Activated CD4-positive, alpha-beta T cell treated with anti-CD3 and anti-CD28 coated beads for 48 hours (primary cell): Measurements from ENCODE around the gene GTF2H1.
"Not testable (repeated sequence)": the region's sequence is repeated elsewhere in the genome, so short reads cannot be mapped to it uniquely, and the experiment has no call there.

Experiments
- DNase-seq: peaks from one replicate; pipeline ENCODE4 v3.0.0-alpha.2; 2020

The GTF2H1 gene

DNA sequence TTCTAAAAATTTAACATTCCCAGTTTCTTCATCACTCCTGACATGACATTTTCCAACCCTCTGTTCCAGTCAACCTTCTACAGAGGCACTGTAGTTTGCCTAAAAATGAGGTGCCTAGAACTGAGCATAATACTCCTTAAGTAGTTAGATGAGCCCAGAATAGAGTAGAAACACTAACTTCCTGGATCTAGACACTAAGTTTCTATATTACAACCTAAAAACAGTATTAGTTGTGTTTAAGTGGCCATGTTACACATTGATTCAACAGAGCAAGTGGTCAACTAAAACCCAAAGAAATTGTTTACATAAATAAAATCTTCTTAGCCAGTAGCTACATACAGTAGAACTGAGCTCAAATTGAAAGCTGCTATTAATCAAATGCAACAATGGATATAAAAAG, 1.8 kb upstream of the GTF2H1 start:
- DNase-seq = no peak

DNA sequence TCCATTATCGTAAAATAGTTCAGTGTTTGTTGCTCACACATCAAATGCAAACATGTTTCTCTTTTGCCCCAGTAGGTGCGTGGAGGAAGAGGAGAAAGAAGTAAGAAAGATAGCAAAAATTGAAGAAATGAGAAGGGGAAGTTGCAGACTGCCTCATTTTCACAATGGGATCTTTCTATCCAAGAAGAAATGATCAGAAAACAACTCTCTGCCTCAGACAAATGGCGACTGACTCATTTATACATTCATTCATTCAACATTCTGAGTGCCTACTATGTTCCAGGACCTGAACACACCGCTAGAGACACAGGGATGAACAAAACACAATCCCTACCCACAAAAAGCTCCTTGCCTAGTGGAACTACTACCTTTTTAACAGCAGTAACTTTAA, 794 bp upstream of the GTF2H1 start:
- no peak for DNase-seq

DNA sequence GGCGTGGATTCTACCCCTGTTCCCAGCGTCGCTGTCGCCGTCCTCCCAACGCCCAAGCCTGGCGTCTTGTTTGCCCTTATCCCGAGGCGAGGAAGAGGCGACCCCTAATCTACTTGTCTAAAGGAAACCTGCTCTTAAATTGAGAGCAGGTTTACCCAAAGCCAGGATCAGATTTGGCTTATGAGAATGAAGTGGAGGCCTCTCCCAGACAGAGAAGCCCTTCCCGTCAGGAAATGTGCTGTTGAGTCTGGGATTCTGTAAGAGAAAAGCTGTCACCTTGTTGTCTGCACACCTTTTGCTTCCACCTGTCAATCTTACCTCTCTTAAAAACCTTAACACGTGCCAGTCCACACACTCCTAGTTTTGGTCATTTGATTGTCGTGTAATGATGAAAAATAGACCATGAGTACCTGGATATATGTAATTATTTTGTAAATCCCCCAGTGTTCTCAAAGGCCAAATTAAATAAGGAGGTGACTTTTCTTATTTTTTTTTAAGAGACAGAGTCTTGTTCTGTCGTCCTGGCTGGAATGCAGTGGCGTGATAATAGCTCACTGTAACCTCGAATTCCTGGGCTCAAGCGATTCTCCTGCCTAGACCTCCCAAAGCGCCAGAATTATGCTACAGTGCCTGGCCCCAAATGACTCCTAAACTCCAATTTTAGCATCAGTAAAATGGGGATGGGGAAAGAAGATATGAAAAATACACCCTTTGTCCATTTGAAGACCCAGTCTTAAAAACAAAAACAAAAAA, 627 bp downstream of the GTF2H1 start:
- no peak for DNase-seq

DNA sequence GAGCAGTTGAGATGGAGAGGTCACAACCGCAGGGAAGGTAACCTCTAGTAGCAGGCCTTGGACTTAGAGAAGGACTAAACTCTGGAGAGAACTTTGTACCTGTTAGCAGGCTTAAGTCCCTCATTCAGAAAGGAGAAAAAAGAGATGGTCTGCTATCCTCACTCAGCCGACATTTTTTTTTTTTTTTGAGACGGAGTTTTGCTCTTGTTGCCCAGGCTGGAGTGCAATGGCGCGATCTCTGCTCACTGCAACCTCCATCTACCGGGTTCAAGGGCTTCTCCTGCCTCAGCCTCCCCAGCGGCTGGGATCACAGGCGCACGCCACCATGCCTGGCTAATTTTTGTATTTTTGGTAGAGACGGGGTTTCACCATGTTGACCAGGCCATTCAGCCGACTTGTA, 1.5 kb downstream of the GTF2H1 start:
- DNase-seq = not testable (repeated sequence)

DNA sequence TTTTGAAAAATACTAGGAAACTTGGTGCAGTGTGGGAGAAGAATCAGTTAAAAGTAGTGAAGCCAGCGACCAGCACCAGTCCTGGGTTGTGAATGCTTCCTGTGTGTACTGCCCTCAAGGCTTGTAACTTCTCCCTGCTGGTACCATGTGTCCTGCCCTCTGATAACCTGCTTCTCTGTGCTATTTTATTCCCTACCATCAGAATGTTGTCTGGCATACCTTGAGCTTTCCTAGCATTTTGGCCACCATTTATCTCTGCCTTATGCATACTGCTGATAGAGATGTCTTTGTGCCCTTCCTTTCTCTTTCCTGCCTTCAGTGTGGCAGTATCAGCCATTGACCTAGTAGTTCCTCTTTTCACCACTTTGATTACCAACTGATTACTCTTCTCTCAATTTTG, 2.0 kb downstream of the GTF2H1 start:
- no peak for DNase-seq

DNA sequence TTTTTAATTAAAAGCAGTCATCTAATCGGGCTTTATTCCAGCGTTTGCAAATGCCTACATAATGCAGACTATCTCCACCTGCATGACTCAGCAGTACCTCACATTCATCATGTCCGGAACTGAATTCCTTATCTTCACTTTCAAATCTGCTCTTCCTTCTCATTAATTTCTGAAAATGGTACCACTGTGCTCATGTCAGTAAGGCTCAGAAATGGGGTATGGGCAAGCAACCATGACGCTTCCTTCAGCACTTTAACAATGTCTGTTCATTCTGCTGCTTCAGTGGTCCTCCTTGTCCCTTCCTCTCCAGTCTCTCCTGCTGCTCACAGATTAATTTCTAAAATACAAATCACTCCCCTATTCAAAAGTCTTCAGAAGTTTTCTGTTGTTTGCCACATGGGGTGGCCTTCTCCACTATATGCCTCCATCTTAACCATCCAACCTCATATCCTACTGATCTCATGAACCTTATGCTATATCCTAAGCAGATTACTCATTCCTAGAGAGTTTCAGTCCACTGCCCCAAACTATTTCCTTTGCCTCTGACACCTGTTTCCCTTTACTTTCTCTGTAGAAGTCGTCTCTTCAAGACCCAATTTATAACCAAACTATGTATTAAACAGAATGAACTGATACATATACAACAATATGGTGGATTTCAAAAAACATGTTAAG, 7.0 kb downstream of the GTF2H1 start:
- no peak for DNase-seq

DNA sequence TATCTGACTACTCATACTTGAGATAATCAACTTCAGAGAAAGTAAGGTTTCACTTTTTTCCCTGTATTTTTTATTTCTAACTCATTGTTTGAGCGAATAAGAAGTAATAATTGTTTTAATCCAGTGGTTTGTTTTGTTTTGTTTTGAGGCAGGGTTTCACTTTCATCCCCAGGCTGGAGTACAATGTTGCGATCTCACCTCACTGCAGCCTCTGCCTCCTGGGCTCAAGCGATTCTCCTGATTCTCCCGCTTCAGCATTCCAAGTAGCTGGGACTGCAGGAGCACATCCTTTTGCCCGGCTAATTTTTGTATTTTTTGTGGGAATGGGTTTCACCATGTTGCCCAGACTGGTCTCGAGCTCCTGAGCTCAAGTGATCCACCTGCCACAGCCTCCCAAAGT, 8.6 kb downstream of the GTF2H1 start:
- DNase-seq = no peak

DNA sequence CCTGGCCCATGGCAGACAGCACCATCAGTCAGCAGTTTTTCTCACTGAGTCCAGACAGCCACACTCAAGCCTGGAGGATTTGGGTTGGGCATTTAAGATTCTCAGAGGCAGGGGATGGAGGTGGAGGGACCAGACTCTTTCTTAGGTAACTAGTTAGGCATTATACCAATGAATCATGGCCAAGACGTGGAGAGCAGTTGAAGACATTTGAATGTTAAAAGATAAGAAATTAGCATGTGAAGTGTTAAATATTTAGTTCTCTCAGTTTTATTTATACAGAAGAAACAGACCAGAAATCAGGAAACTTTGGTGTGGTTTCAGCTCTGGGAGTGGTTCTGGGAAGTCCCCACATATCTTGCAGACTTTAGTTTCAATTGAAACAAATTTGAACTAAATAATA, 9.9 kb downstream of the GTF2H1 start:
- DNase-seq = no peak

DNA sequence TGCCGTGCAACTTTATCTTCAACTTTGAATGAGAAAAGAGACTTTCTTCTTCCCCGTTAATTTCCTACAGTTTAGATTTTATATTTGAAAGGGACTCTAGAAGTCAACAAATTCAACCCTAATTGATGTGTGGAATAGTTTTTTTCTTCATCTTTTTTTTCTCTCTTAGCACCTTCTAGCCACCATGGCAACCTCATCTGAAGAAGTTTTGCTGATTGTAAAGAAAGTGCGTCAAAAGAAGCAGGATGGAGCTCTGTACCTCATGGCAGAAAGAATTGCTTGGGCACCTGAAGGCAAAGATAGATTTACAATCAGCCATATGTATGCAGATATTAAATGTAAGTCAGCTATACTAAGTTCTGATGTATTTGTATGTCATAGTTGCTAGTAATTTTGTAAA, 10.5 kb downstream of the GTF2H1 start:
- DNase-seq = no peak

DNA sequence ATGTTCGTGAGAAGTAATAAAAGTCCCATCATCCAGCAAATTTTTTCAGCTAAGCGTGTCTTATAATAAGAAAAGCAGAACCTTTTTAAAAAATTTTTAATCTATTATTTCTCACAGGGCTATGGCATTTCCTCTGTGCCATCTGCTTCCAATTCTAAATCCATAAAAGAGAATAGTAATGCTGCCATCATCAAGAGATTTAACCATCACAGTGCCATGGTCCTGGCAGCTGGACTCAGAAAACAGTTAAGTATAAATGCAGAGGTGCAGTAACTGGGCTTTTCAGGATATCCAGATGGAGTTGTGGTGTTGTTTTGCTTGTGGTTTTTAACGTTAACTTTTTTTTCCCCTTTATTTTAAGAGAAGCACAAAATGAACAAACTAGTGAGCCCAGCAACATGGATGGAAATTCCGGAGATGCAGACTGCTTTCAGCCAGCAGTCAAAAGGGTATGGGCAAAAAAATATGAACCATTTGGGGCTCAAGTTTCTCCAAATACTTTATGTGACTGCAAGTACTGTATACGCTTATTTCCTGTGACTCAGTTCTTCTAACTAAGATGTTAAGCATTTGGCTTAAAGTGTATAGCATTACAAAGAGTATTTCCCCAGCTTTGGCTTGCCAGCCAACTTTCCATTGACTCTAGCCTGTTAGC, 25.2 kb downstream of the GTF2H1 start:
- no peak for DNase-seq

DNA sequence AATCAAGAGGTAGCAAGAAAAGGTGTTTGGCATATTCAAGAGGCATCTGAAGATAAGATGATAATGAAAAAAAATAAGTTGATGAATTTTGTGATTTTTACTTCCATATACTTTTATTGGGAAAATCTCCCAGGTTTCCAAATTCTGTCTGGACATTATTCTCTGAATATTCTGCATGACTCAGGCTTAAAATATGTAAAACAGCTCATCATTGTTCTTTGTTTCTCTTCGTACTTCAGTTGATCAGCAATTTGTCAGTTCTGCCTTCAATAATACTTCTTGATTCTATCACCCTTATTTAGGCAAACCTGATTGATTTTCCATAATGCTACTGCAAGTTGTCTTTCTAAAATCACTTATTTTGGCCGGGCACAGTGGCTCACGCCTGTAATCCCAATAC, 30.2 kb downstream of the GTF2H1 start:
- DNase-seq = no peak

DNA sequence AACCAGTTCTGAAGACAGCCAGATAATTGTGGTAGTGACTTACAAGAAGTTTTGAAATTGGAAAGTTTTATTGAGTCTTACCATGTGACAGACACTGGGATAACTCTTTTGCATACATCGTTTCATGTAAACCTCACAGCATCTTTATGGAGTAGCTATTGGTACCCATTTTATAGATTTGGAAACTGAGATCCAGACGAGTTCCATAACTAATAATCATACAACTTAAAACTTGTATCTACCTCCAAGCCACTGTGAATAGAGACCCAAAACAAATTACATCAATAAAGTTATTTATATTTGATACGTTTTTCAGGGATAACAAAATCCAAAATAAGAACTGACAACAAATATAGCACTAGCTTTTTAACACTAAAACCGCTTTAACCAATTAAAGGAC, 36.3 kb downstream of the GTF2H1 start:
- DNase-seq = no peak

DNA sequence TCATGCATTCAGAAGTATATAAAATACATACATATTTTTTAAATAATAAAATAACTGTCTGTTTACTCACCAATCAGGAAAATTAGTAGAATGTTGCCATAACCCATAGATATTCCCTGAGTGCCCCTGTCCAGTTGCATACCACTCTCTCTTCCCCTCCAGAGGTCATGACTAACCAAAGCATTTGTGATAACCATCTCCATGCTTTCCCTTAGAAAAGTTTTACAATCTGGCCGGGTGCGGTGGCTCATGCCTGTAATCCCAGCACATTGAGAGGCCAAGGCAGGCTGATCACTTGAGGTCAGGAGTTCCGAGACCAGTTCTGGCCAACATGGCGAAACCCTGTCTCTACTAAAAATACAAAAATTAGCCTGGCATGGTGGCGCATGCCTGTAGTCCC, 38.8 kb downstream of the GTF2H1 start:
- no peak for DNase-seq

DNA sequence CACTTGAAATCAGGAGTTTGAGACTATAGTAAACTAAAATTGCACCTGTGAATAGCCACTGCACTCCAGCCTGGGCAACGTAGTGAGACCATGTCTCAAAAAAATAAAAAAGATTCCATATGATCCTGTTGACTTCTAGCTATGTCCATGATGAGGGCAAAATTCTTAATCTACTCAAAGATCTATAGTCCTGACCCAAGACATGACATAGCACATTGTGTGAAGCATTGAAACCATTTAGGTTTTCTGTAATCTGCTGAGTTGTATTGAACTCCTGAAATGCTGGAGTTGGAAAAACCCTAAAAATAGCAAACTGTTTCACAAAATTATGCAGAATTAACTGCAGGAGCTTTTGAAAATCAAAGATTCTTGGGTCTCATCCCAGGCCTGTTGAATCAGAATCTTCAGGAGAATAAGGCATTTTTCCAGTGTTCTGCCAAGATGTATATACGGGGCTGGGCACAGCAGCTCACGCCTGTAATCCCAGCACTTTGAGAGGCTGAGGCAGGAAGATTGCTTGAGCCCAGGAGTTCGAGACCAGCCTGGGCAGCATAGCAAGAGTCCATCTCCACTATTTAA, 42.2 kb downstream of the GTF2H1 start:
- DNase-seq = no peak

DNA sequence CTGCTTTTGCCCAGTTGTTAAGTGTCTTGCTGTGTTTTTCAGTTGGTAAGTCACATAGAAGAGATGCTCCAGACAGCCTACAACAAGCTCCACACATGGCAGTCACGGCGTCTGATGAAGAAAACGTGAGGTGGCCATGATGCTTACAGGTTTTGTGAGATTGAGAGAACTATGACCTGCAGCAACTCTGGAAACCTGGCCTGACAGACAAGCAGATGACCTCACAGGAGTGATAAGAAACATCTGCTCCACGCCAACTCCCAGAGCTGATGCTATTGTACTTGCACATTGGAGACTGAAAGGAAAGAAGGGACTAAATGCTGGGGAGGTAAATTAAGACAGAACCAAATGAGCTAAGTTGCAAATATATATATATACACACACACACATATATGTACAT, 43.4 kb downstream of the GTF2H1 start:
- DNase-seq = no peak

DNA sequence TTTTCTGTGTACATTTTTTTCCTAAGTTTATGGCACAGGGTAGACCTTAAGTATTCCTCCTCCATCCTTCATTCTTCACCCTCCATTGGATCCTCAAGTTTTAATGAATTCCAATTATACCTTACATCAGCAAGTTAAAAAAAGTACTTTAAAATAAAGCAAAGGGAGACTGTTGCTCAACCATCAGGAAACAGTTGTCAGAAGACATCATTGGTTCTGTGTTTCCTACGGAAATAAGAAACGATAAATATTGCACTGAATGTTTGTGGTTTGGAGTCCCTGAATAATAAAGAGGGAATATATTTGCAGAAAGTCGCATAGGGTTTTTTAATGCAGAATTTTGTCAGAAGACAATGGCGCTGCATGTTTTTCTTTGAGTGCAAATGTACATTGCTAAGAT, 43.9 kb downstream of the GTF2H1 start:
- DNase-seq = no peak

DNA sequence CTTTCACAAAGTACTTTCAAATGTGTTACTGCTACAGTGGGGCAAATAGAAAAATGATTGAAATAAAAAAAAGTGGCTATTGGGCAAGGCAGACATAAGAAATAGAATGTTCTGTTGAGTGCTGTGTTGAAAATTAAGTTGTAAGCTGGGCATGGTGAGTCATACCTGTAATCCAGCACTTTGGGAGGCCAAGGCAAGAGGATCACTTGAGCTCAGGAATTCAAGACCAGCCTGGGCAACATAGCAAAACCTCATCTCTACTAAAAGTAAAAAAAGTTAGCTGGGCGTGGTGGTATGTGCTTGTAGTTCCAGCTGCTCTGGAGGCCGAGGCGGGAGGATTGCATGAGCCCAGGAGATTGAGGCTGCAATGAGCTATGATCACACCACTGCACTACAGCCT, 45.1 kb downstream of the GTF2H1 start:
- no peak for DNase-seq

DNA sequence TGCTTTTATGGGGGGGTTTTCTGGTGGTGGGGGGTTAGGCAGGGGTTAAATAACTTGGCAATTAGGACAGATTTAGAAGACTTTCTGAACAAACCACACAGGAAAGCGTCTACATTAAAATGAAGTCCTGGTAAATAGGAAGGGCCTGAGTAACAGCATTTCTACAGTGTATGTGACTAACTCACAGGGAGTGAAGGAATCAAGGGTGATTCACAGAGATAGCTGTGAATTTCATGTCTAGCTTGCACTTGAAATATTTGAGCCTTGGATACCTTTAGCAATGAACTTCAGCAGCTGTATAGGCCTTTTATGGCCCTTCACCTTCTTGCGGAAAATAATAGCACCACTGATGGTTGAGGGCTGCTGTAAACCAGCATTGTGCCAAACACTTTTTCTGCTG, 45.9 kb downstream of the GTF2H1 start:
- no peak for DNase-seq

DNA sequence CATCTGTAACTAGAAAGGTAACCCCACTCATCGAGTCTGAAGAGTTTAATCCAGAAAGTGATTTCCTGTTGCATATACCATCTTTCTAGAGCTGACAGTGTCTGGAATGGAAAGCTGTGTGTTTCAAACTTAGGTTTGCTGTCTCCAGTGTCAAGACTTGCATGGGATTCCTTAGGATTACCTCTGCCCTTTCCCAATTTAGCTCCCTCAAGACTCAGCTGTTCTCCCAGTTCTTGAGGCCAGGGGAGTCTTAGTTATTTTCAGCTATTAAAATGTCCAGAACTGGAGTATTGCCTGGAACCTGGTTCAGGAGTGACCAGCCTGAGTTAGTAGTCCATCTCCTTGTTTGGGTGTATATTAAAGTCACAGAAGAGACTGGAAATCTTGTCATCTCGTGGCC, 47.0 kb downstream of the GTF2H1 start:
- DNase-seq = no peak

DNA sequence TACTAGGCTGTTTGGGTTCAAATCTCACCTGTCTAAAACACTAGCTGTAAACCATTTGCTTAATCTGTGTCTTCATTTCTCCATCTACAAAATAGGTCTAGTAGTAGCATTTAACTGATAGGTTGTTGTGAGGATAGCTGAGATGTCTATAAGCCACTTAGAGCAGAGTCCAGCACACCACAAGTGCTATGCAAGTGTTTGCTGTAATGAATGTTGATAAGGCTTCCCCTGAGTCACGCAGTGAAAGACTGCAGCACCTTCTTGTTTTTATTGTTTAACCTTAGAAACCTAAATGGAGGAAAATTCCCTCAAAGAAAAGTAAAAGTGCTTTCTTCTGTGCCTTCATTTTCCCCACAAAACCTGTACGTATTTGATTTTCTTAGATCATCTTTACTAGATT, 48.9 kb downstream of the GTF2H1 start:
- no peak for DNase-seq

DNA sequence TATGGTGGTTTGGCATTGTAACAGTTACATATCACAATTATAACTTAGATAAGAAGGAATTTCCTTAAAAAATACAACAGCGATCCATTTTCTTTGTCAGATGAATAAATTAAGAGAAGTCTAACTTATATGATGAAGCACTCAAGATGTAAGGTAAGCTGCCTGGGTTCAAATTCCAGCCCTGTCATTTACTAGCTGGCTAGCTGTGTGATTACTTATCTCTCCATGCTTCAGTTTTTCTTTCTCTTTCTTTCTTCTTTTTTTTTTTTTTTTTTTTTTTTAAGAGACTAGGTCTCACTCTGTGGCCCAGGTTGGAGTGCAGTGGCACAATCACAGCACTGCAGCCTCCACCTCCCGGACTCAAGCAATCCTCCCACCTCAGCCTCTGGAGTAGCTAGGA, 49.8 kb downstream of the GTF2H1 start:
- no peak for DNase-seq

DNA sequence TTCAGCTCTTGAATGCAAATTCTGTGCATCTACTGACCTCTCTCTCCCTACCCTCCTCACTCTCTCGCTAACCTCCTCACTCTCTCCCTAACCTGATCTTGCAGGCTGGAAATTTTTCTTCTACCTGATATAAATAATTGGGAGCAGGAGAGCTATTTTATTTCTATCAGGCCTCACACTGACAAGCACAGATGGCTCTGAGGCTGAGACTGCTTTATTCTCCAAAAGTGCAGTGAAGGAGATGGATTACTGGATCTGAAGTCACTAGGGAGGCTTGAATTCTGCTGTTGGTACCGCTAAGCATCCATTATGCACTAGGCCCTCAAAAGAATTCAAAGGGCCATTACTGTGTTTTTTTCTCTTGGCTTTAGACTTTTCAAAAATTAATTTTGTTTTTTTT, 52.6 kb downstream of the GTF2H1 start:
- no peak for DNase-seq

DNA sequence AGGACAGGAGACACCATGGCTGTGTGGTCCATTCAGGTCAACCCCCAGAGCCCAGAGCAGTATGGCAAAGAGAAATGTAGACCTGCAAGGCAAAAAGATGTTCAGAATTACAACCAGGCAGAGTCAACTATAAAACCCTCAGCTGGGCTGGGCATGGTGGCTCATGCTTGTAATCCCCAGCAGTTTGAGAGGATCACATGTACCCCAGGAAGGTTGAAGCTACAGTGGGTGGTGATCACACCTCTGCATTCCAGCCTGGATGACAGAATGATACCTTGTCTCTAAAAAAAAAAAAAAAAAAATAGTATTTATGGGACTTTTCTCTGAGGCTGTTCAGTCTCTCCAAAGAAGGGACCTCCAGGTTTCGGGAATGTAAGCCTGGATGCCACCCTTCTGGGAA, 53.6 kb downstream of the GTF2H1 start:
- no peak for DNase-seq

DNA sequence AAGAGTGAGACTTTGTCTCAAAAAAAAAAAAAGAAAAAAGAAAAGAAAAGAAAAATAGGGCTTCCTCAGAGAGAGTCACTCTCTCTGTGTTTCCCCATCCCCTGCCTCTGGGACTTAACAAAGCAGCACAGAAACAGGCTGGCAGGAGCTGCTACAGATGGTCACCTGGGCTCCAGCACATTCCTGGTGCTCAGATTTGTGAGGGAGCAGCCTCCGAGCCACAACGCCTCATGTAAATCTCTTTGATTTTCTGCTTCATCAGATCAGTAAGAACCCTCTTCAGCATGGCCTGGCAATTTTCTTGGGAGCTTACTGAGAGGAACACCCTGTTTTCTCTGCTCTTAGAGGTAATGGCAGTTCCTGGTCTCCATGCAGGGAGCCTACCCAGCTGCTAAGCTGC, 56.8 kb downstream of the GTF2H1 start:
- DNase-seq = no peak
